ENCODE results near the gene VSNL1.

- TF ChIP-seq GATA3 (IDR thresholded peaks at IDR 0.05; ENCODE audit: low read depth, low read length): no peak
- TF ChIP-seq GATA2 (IDR thresholded peaks at IDR 0.05; ENCODE audit: low read depth, low read length): no peak
Observed at GRCh38 chr2:17497718-17498117, 42.8 kb upstream of the VSNL1 start.

All from SH-SY5Y (cell line).